ENCODE measurements around the gene DOK6. TPM values are rescaled to one million over a fixed set of nuclear protein-coding genes. Genes with fewer than 3 reads are reported as not detected.

The DOK6 gene
- not detected in 5 replicates for total RNA-seq (2022; extraction: Qiagen RNA extraction)

DNA sequence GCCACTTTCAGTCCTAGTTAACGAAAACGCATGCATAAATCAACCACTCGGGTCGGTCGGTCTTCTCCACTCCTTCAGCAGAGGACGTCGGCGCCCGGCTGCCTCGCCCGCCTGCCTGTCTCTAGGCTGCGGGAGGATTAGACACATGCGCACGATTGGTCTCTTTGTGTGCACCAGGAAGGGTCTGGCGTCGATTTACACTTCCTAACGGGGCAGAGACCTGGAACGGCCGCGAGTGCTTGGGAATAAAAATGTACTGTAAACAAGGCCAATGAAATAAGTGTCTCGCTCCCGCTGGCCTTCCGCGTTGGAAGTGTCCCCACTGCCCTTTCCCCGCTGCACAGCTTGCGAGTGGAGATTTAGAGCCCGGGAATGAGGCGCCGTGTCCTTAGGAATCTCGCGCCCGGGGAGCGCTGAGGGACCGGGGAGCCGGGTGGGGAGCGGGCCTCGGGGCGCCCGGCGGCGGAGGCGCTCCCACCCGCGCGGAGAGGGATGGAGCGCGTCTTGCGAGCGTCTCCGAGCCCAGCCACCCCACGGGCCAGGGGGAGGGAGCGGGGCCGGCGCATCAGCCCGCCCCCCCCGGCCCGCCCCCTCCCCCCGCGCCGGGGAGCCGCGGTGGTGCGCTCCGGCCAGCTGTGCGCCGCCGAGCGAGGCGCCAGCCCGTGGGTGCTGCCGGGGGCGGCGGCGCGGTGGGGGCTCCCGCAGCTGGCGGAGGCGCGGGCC lies at the start of gene DOK6:
DOK6 (plus strand) TSS at position 636 of the 723 bp plus-strand sequence.

Measured in A549 treated with dexamethasone at 1 μM for 4 hours (cell line).